OCI-LY3 (cell line): ENCODE measurements around the gene HOTAIR.

Experiments
- CTCF ChIP-seq: fragments of 200-600, 300-600 bp; sonication (generic); IDR thresholded peaks from 2 replicates; pipeline ENCODE4 v1.5.1; 2014; ENCODE audit warnings: antibody characterized with exemption, low read length, low read depth
- EZH2phosphoT487 ChIP-seq: fragments of 200-600 bp; shearing (Covaris generic); IDR thresholded peaks from 2 replicates; pipeline ENCODE4 v1.6.1; 2018; ENCODE audit warnings: antibody characterized with exemption, mixed run types, low read depth

DNA sequence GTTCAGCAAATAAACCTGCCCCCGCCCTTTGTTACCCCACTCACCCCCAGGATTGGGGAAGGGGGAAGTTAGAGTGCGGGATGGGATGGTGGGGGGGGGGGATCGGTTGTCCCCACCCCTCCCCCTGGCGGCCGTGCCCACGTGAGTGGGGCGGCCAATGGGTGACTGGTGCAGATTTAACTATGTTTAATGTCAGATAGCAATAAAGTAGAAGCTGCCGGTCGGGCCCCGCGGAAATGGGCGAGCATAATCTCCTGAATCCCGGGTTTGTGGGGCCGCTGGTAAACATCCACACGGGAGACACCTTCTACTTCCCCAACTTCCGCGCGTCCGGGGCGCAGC is 20.1 kb downstream of the HOTAIR start, which contains the start of gene HOXC12:
- no peak for TF ChIP-seq CTCF
- TF ChIP-seq EZH2phosphoT487 = no peak
